ENCODE results near the gene RALGAPA2. TPM values are rescaled to one million over a fixed set of nuclear protein-coding genes. Genes with fewer than 3 reads are reported as not detected.

RALGAPA2 gene
- total and polyA plus RNA-seq, 2 donors (not counting 3 experiments of a cell fraction or from before 2014, with no cell fraction given), result 10.0 to 46.8 TPM

DNA sequence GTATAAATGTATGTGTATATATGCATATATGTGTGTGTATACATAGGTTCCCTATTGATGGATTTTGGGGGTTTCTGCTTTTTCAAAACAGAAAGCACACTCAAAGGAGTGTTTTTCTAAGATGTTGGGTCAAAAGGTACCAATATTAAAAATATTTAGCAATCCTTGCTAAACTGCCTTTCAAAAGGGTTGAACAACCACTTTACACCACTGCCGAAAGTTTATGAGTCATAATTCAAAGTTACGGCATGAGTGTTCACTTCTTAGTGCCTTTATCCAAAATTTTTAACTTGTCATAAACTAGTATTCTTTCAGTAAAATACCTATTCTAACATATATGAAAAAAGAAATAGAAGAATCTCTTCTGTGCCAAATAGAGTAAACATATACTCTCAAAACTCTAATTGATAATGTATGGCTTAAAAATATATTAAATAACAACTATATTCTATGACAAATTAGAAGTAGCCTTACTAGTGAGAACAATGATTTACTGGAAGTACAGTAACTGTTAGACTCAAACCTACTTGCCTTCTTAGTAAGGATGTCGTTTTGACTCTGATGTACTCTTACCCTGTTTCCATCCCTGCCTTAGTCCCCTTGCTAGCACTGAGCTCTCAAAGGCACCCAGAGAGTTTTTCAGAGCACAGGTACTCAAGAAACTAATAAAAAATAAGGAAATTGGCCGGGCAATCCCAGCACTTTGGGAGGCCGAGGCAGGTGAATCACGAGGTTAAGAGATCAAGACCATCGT lies 208.5 kb downstream of the RALGAPA2 start:
- H3K4me1 ChIP-seq (ENCODE audit: control insufficient read depth, extremely low read depth, insufficient read depth, low read length), result no peaks in the 10 kb centered on the region
- no peak overlapping the region for H2AFZ ChIP-seq (ENCODE audit: low read depth, low read length)
- CTCF ChIA-PET, result no interaction called here
- no peak for TF ChIP-seq MYC (IDR thresholded peaks at IDR 0.05; ENCODE audit: low read depth, low read length)
- no peak for TF ChIP-seq JUN (IDR thresholded peaks at IDR 0.05; ENCODE audit: borderline replicate concordance, insufficient read depth, insufficient read length, low read depth)
- no peak for TF ChIP-seq EZH2 (IDR thresholded peaks at IDR 0.05; ENCODE audit: borderline replicate concordance, low read depth, low read length, severe bottlenecking)
- TF ChIP-seq, protein P1, sequence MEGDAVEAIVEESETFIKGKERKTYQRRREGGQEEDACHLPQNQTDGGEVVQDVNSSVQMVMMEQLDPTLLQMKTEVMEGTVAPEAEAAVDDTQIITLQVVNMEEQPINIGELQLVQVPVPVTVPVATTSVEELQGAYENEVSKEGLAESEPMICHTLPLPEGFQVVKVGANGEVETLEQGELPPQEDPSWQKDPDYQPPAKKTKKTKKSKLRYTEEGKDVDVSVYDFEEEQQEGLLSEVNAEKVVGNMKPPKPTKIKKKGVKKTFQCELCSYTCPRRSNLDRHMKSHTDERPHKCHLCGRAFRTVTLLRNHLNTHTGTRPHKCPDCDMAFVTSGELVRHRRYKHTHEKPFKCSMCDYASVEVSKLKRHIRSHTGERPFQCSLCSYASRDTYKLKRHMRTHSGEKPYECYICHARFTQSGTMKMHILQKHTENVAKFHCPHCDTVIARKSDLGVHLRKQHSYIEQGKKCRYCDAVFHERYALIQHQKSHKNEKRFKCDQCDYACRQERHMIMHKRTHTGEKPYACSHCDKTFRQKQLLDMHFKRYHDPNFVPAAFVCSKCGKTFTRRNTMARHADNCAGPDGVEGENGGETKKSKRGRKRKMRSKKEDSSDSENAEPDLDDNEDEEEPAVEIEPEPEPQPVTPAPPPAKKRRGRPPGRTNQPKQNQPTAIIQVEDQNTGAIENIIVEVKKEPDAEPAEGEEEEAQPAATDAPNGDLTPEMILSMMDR (IDR thresholded peaks at IDR 0.05; ENCODE audit: extremely low read depth in 1 of 2, insufficient read depth in 1 of 2, low read depth in 1 of 2, low read length in 2 of 2), result no peak
- TF ChIP-seq FOS (IDR thresholded peaks at IDR 0.05; ENCODE audit: borderline replicate concordance, insufficient read depth, low read length), result no peak
- TF ChIP-seq POLR2A (IDR thresholded peaks at IDR 0.05; ENCODE audit: low read depth, low read length), result no peak
- TF ChIP-seq GATA2 (IDR thresholded peaks at IDR 0.05; ENCODE audit: insufficient read depth, insufficient read length, low read depth, low read length), result no peak
- no peak for TF ChIP-seq POLR2AphosphoS5 (IDR thresholded peaks at IDR 0.05; ENCODE audit: insufficient read depth, low read depth, low read length)
- H3K27ac ChIP-seq (ENCODE audit: insufficient read depth, low read depth, low read length), result no peak overlapping the region
- dilution Hi-C loops (cut with MboI; ENCODE audit: extremely low pct_ligation_motif_present, low sequenced_read_pairs), result no loop called here
- BruUV-seq (replicated peaks), result no TSS peak
- POLR2A ChIA-PET, result no interaction called here
- intact Hi-C loops (cut with micrococcal nuclease), result no loop called here
- H3K4me3 ChIP-seq (replicated peaks in 1 of 3; ENCODE audit: insufficient read depth in 1 of 3, low read depth in 1 of 3, low read length in 3 of 3), result no peak overlapping the region
- H3K36me3 ChIP-seq (ENCODE audit: control insufficient read depth in 2 of 2, extremely low read depth in 1 of 2, insufficient read depth in 2 of 2, low read length in 2 of 2), result peaks cover 0 to 10% of the 10 kb centered on the region in 2 experiments
- no peak overlapping the region for H3K9ac ChIP-seq (replicated peaks; ENCODE audit: extremely low read depth, insufficient read depth, low read length)
- H3K79me2 ChIP-seq (ENCODE audit: control insufficient read depth, insufficient read depth, low read length), result no peaks in the 10 kb centered on the region
- H3K9me3 ChIP-seq (replicated peaks; ENCODE audit: control insufficient read depth, insufficient read depth, low read length), result no peaks in the 10 kb centered on the region
- H3K9me1 ChIP-seq (replicated peaks; ENCODE audit: control insufficient read depth, extremely low read depth, insufficient read depth, low read length), result no peaks in the 10 kb centered on the region
- no peaks in the 10 kb centered on the region for H4K20me1 ChIP-seq (replicated peaks; ENCODE audit: control insufficient read depth, extremely low read depth, insufficient read depth, low read length)
- DNase-seq (ENCODE audit: low read depth, low spot score) (no peak), FAIRE-seq (no peak)
- no peak overlapping the region for H3K4me2 ChIP-seq (ENCODE audit: insufficient read depth, low read length)
- H3K27me3 ChIP-seq (ENCODE audit: control insufficient read depth in 2 of 2, insufficient read depth in 2 of 2, low read length in 2 of 2), result no peaks in the 10 kb centered on the region

Data from endothelial cell of umbilical vein (primary cell).